DMS53 treated with DMSO at 0.1 percent for 48 hours (cell line): Measurements from ENCODE around the gene MYL11.
A peak's percentile ranks its signal among the peaks of the same experiment; 100 is the strongest.

ENCODE experiments used
- DNase-seq: peaks from one replicate; lab custom pipeline; 2025; ENCODE audit not compliant: unreplicated experiment; lab: John Stamatoyannopoulos, UW

MYL11 gene

GRCh38 chr16:30369938-30370455 is 4.6 kb upstream of the MYL11 start:
- no peak for DNase-seq

GRCh38 chr16:30370456-30371247 is 4.0 kb upstream of the MYL11 start, which contains the start of gene TBC1D10B:
Gene TBC1D10B, minus strand, starts transcription at chr16:30370494. Its CDS starts 311 bp downstream, at chr16:30370183.
- peak; percentile 100 for DNase-seq

GRCh38 chr16:30371248-30371816 is 3.3 kb upstream of the MYL11 start:
- no peak for DNase-seq

DNA sequence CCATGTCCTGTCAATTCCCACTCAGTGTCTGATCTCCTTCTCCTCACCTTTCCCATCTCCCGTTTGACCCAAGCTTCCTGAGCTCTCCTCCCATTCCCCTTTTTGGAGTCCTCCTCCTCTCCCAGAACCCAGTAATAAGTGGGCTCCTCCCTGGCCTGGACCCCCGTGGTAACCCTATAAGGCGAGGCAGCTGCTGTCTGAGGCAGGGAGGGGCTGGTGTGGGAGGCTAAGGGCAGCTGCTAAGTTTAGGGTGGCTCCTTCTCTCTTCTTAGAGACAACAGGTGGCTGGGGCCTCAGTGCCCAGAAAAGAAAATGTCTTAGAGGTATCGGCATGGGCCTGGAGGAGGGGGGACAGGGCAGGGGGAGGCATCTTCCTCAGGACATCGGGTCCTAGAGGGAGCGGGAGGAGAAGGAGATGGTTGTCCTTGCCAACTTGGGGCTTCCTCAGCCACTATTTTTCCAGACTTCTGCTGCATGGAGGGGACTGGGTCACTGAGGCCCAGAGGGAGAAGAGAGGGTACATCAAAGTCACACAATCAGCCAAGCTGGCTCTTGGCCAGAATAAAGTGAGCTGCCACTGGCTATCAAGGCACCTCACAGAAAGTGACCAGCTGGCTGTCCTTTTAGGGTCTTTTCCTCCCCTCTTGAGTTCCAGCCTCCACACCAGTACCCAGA is 2.4 kb upstream of the MYL11 start:
- no peak for DNase-seq

DNA sequence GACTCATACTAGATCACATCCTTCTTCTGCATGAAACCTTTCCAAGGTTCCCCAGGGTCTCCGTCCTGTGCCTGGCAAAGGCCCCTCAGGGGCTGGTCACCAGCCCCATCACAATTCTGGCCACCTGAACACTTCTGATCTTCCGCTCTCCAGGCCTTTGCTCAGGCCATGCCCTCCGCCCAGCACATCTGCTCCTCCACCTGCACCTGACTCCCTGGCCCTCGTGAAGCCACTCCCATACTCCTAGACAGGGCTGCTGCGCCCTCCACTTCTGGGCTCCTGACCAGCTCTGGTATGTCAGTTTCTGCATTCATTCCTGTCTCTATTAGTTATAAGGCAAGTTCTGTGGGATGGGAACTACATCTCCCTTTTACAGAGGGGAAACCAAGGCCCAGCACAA is 1.9 kb upstream of the MYL11 start:
- no peak for DNase-seq

DNA sequence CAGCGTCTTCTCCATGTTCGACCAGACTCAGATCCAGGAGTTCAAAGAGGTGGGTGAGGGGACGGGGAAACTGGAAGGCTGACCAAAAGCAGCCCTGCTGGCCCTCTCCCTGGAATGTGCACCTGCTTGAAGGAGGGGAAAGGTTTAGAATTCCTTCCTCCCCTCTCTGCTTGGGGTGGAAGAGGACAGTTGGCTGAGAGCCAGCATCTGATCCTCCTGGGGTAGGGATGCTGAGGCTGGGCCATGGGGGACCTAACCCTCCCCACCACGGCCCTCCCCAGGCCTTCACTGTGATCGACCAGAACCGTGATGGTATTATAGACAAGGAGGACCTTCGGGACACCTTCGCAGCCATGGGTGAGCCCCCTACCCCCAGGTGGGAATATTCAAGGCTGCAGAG is 1.3 kb downstream of the MYL11 start:
- no peak for DNase-seq

DNA sequence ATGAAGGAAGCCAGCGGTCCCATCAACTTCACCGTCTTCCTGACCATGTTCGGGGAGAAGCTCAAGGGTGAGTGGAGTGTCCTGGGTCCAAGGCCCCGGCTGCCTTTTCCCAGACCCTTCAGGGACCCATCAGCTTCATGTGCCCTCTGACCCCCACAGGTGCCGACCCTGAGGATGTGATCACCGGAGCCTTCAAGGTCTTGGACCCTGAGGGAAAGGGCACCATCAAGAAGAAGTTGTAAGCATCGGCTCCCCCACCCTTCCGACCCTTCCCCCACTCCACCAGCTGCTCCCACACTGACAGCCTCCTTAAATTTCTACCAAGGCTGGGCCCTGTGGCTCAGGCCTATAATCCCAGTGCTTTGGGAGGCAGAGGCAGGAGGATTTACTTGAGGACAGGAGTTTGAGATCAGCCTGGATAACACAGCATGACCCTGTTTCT is 1.9 kb downstream of the MYL11 start:
- DNase-seq, result no peak

- DNase-seq, result peak; percentile 71
These were observed 2.6 kb downstream of the MYL11 start for GRCh38 chr16:30377050-30377811.

DNA sequence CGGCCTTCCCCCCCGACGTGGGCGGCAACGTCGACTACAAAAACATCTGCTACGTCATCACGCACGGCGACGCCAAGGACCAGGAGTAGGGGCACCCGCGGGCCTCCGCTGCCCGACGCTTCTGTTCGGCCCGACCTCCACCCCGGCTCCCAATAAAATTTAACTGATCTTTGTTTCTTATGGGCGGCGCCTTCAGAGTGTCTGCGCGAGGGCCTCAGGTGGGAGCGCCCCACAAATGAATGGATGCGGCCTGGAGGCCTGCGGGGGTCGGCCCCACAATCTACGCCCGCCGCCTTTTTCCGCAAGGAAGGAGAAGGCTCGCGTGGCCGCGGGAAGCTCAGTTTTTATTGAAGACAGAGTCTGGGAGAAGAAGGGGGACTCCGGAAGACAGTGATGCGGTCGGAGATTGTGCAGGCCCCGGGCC is 3.2 kb downstream of the MYL11 start:
- DNase-seq, result no peak

DNA sequence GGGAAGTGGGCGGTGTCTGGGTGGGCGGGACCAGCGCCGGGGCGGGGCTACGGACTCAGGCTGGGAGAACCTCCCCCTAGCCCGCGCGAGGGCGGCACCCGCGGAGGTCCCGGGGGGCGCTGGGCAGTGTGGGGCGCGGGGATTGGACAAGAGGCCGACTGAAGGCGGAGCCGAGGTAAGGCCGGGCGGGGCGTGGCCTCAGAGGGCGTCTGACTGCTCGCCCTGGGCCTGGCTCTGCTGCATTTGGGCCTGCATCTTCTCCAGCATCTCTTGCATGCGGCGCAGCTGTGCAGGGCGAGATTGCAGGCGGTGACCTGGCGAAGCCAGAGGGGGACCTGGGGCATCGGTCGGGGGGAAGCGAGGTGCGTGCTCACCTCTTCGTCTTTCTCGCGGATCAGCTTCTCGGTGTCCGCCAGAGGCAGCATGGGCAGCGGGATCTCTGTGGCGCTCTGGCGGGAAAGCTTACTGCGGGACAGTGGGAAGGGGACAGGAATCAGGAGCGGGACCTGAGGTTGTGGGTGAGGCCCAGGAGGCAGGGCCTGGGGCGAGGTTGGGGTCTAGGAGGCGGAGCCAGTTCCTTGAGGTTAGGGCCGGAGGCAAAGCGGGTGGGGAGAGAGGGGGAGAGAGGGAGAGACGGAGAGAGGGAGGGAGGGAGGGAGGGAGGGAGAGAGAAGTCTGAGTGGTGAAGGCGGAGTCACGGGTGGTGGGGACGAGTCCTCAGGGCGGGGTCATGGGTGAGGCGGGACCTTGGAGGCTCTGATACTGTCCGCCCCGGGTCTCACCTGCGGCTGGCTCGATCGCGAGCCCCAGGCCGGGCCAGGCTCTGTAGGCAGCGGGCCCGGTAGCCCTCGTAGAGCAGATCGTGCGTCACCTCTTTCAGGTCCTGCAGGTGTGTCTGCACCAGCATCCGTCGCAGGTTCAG is 3.9 kb downstream of the MYL11 start:
- DNase-seq, result peak; percentile 93

DNA sequence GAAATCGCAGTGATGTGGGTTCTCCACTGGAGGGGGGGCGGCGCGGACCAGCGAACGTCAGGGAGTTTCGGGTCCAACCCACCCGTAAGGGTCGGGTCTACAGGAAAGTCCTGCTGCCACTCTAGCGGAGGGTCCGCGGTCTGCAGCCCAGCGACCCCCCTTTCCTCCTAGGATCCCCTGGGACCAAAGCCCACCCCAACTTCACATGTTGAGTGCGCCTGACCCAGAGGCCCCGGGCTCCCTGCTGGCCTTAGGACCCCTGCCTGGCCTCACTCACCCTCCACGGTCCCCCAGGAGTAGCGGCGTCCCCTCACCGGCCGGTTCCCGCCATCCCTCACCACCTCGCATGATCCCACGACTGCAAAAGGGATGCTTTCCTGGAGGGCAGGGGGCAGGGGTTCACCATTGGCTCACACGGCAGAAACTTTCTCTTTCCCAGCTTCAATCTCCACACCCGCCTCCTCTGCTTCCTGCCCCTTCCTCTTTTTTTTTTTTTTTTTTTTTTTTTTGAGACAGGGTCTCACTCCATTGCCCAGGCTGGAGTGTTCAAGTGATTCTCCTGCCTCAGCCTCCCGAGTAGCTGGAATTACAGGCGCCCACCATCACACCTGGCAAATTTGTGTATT is 4.7 kb downstream of the MYL11 start:
- DNase-seq, result no peak

GRCh38 chr16:30380072-30380802 is 5.6 kb downstream of the MYL11 start:
- DNase-seq, result no peak

DNA sequence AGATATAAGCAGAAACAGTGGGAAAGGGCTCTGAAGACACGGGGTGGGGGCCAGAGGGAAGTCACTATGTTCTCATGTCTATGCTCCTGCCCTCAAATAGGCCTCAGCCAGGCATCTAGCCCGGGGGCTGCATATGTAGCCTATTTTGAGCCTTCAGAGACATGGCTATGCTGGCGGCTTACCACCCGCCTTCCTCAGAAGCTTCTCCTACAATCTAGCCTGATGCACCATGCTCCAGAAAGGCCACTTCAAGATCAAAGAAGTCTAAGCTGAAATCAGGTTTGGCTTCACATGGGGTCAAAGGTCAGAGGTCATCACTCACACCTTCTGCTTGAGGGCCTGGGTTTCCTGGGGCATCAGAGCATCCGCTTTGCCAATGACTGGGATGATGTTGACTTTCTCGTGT is 6.2 kb downstream of the MYL11 start:
- no peak for DNase-seq

- DNase-seq, result no peak
These were observed 6.9 kb downstream of the MYL11 start for GRCh38 chr16:30381291-30382041.

DNA sequence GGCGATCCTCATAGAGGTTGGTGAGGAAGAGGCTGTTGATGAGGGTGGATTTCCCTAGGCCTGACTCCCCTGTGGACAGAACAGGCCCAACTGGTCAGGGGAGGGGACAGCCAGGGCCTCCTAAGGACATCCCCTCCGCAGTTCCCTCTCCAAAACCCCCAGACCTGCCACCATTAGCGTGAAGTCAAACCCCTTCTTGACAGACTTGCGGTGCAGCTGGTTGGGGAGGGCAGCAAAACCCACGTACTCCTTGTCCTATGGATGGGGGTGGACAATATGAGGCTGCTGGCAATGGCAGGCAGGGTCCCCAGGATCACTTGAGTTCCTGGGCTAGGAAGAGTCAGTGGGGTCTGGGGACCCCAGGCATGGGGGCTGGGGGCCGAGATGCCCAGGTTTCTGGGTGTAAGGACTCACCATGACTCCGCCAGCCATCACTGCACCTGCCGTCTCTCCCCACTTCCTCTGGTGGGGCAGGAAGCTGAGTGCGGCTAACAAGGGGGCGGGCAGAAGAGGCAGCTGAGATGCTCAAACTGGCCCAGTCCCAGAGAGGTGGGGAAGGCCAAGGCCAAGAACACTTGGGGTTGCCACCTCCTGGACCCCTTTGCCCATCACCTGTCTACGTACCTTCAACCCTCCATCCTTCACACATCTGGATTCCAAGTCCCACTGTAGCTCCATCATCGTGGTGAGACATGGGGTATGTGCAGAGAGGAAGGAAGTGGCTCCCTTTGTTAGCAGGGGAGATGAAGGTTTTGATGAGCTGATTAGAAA is 7.7 kb downstream of the MYL11 start, which contains the start of gene SEPTIN1:
SEPTIN1 (minus strand) TSS at position 451 of the 771 bp plus-strand sequence; CDS start at position 432, 19 bp downstream.
- no peak for DNase-seq

DNA sequence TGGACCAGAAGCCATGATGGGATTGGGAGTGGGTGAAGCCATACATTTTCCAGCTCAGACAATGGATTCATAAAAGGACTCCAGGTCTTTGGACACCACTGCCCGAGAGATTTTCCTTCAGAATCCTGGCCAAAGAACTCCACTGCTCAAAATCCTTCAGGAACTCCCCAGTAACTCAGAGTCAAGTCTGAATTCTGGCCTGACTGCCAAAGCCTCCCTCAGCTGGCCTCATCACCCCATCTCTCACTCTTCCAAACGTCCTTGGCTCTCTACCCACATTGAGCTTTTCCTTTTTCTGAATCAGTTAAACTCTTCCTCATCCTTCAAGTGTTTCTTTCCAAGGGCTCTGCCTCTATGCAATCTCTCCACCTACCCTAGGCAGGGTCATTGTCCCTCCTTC is 8.9 kb downstream of the MYL11 start:
- DNase-seq, result no peak

DNA sequence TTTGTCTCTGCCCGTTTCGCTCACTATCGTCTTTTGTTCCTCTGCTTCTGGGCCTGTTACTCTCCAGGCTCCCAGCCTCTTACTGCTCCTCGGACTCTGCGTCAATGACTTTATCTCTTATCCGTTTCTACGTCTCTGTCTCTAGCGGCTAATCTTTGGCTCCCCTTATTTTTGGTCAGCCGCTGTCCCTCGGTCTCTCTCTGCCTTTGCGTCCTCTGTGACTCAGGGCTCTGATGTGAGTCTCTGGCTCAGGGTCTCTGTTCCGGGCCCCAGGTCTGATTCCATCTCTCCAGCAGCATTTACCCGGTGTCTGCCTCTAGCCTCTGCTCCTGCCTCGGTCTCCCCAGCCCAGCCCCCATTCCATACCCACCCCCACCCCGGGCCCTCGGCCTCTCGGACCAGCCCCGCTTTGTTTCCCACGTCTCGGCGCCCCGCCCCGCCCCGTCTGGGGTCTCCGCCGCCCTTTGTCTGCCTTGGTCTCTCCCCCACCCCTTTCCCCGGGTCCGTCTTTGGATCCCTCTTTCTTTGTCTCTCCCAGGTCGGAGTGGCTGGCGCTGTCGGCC is 20.1 kb downstream of the MYL11 start:
- DNase-seq, result no peak
